GOT3 (cell line): ENCODE results near the gene RASGEF1C.
"Not testable (repeated sequence)": the region's sequence is repeated elsewhere in the genome, so short reads cannot be mapped to it uniquely, and the experiment has no call there.

Experiments used
- DNase-seq: peaks from one replicate; lab custom pipeline; 2025; ENCODE audit warnings: mixed read lengths; lab: John Stamatoyannopoulos, UW

Gene RASGEF1C

DNA sequence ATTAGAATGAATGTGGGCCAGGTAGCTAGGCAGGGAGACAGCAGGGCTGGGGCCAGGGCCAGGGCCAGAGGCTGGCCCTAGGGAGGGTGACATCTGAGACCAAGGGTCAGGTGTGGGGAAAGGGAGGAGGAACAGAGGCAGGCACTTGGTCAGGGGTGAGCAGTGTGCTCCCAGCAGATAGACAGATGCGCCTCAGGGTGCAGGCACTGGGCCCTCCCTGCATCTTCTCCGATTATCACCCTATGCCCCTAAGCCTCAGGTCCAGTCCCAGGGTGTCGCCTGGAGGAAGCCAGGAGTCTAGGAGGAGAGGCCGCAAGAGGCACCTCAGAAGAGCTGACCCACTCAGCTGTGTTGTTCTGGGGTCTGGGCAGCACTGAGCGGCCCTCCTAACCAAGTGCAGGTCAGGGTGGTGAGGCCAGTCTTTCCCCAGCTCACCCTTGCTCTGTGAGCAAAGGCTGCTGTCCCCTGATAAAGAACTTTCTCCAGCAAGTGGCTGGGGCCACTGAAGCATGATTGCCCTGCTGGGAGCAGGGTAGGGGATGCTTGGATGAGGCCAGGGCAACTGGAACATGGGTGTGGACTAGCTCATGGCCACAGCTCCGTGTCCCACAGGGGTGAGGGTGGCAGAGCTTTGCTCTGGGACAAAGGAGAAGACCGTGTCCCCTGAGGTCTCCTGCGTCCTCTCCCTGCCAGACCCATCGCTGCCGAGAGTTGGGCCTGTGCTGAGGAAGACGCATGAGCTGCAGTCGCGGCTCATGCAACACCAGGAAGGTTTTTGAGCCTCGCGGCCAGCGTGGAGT lies 2.1 kb upstream of the RASGEF1C start:
- no peak for DNase-seq

DNA sequence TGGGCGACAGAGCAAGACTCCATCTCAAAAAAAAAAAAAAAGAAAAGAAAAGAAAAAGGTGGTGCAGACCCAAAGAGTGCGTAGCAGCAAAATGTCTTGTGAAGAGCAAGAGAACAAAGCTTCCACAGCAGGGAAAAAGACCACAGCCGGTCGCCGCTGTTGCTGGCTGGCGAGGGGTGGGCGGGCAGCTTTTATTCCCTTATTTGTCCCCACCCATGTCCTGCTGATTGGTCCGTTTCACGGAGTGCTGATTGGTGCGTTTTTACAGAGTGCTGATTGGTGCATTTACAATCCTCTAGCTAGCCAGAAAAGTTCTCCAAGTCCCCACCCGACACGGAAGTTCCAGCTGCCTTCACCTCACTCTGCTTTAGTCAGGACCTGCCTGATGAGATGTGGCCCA lies 1.1 kb upstream of the RASGEF1C start:
- DNase-seq, result not testable (repeated sequence)

DNA sequence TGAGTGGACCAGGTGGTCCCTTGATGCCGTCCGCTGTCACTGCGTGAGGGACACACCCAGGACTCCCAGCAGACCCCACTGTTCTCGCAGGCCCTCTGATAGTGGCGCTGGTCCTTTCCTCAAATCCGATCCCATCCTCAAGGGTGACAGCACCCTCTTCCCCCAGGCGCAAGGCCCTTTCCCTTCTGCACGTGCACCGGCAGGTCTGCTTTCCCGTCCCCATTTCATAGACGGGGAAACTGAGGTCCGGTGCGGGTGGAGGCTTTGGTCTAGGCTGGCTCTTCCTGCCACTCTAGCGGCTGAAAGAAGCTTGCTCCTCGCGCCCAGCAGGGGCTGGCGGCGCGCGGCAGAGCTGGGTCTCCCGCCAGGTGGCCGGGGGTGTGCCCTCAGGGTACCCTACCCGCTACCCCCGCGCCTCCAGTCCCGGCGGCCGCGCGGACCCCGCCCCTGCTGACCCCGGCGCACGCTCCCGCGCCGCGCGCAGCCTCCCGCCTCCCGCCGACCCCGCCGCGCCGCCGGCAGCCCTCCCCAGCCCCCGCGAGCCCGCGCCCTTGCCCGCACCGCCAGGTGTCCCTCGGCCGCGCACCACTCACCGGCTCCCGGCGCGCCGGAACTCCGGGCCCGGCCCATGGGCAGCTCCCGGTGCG lies 453 bp downstream of the RASGEF1C start:
- no peak for DNase-seq

DNA sequence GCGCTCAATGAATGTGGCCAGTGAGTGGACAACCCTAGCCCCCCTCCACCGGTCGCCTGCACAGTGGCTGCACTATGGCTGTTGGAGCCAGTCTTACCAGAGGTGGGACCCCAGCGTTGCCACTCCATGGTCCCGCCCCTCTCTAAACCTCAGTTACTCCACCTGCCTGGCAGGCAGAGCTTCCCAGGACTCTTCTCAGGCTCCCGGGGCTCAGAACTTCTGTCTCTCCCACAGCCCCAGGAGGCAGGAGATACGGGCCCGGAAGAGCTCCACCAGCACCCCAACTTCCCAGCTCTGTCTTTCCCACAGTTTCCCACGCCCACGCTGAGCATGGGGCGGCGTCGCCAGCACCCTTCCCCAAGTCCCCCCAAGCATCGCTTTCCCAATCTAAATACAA lies 975 bp downstream of the RASGEF1C start:
- no peak for DNase-seq

DNA sequence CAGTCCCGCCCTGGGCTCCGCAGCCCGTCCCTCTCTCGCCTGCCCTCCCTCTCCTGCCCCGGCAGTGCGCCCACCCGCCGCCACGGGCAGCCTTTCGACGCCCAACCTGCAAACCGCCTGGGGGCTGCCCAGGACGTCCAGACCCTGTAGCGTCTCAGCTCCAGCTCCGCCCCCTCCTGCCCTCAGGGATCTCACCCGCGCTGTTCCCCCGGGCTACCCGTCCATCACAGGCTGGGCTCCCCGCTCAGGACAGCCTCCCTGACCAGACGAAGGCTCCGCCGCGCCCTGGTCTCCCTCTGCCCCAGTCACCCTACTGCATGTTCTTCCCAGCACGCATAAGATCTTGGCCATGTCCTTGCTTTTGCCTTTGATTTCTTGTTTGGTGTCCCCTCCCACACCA lies 1.4 kb downstream of the RASGEF1C start:
- DNase-seq, result no peak

DNA sequence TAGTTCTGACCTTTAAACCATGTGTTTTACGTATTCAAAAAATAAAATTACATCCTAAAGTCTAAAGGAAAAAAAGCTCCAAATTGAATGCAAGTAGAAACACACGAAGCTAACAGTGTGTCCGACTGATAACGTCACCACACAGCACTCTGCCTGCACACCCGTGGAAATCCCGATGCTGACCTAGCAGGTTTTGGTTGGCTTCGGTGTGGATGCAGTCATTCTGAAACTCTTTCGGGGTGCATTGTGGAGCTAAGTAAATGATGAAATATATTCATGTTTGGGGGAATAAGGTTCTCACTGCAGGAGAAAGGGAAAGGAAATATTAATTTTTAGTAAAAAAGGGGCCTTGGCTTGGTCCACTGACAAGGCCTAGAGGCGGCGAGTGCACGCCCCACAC lies 2.0 kb downstream of the RASGEF1C start:
- no peak for DNase-seq

DNA sequence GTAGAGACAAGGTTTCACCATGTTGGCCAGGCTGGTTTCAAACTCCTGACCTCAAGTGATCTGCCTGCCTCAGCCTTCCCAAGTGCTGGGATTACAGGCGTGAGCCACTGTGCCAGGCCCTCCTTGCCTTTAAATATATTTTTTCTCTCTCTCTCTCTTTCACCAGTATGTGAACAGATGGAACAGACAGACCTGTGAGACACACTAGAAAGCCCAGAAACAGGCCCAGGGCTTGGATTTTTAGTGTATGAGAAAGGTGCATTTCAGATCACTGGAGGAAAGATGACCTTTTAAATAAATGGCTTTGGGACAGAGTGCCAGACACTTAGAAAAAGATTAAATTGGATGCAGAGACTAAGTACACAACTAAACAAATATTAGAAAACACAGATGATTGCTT lies 3.1 kb downstream of the RASGEF1C start:
- no peak for DNase-seq

DNA sequence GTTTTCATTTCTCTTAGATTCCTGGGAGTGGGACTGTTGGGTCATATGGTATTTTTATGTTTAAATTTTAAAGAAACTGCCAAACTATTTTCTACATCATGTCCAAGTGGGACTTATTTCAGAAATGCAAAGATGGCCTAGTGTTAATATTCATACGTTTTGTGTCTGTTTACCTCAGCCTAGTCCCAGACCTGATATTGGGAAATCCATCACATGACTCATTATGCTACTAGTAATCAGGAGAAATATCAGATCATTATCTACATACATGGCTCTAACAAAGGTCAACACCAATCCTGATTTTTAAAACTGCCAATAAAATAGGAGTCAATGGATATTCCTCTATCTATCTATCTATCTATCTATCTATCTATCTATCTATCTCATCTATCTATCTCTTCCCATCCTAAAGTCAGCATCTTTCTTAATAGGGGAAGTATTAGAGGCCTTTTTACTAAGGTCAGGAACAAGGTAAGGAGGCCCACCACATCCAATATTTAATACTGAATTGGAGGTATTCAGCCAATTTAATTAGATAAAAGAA lies 4.7 kb downstream of the RASGEF1C start:
- no peak for DNase-seq

DNA sequence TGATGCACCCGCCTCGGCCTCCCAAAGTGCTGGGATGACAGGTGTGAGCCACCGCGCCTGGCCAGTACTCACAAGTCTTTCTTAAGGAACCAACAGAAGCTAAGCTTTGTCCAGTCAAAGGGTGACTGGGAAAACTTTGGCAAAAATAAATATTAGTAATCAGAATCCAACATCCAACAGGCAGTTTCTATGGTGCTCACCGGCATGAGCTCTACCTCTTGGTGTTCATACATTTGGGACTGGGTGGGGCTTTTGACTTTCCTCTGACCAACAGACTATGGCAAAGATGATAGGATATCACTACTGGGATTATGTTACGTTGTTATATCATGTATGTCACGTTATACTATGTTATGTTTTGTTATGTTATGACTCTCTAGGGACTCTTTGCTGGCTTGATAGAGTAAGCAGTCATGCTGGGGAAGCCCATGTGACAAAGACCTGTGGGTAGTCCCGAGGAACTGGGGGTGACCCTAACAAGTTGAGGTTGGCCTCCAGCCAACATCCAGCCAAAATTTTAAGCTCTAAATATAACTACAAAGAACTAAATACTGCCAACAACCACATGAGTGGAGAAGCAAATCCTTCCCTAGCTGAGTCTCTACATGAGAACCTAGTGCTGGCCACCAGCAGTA lies 6.0 kb downstream of the RASGEF1C start:
- DNase-seq, result no peak

DNA sequence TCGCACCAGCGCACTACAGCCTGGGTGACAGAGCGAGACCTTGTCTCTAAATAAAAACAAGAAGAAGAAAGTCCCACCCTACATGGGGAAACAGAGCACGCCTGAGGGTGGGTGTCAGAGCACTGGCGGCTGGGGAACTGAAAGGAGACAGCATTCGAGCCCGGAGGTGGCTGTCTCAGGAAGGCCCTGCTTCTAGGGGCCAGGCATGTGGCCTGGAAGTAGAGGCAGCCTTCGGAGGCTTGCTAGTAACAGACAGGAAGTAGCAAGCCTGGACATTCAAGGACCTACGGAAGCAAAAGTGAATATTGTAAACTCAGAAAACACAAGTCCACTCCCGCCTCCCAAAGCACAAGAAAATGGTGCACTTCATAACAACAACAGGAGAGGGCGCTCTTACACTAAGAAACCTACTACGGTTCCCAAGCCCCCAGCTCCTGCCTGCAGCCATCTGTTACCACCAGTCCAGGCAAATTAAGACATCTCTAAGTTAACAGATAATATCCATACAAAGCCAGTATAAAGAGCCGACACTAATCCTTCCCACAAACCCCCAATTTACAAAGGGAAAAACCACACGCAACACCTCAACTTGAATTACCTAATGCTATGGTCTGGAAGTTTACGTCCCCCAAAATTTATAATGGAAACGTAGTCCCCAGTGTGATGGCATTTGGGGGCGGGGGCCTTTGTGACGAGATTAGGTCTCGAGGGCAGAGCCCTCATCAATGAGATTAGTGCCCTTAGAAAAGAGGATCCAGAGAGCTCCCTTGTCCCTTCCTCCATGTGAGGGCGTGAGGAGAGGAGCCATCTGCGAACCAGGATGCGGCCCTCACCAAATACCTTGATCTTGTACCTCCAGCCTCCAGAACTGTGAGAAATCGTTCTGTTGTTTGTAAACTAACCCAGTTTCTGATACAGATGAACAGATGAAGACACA lies 7.7 kb downstream of the RASGEF1C start:
- DNase-seq, result no peak

DNA sequence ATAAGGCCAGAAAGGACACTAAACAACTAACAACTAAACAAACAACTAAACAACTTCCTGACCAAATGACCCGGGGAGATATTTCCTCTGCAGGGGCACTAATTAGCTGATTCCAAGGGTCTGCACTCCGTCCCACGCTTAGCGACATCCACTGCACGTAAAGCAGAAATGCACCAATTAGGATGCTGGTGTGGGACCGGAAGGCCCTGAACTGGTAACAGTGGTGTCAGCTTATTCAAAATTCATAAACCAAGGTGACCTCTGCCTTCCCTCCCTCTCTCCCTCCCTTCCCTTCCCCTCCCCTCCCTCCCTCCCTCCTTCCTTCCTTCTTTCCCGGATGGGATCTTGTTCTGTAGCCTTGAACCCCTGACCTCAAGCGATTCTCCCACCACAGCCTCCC lies 9.6 kb downstream of the RASGEF1C start:
- DNase-seq, result no peak

DNA sequence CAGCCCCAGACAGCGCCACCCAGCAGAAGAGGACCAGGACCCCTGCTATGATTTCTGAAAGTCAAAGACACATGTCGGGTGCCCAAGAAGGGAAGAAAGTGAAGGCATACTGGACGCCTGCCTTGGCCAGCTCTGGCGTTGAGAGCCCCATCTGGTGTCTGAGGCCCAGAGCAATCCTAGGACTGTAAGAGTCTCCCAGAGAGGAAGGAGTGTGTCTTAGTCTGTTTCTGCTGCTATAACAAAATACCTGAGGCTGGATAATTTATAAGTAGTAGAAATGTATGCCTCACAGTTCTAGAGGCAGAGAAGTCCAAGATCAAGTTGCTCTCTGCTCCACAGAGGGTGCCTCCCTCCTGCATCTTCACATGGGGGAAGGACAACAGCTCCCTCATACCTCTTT lies 10.8 kb downstream of the RASGEF1C start:
- no peak for DNase-seq

DNA sequence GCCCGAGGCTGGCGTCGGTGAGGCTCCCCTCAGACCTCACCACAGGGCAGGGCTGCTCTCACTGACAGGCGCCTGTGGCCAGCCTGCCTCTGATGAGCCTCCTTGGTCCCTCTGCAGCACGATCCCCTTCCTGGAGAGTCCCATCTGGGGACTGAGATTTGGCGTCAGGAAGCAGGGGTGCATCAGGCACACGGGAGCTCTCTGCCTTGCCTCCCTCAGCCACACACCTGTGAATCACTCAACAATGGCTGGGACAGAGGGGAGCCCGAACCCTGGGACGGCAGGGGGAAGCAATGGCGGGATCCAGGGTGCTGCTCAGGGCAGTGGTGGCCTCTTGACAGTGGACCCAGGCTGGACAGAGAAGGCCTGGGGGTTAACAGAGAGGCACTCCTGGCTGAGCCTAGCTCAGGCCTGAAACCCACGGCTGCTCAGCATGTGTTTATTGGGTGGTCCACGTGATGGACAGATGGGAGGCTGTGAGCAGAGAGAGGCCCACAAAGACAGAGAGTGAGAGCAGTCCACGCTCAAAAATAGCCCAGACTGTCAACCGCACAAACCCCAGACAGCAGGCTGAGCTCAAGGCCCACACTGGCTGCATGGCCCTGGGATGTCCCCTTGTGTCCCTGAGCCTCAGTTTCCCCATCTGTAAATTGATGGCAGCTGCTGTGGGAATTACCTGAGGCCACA lies 11.9 kb downstream of the RASGEF1C start:
- no peak for DNase-seq

DNA sequence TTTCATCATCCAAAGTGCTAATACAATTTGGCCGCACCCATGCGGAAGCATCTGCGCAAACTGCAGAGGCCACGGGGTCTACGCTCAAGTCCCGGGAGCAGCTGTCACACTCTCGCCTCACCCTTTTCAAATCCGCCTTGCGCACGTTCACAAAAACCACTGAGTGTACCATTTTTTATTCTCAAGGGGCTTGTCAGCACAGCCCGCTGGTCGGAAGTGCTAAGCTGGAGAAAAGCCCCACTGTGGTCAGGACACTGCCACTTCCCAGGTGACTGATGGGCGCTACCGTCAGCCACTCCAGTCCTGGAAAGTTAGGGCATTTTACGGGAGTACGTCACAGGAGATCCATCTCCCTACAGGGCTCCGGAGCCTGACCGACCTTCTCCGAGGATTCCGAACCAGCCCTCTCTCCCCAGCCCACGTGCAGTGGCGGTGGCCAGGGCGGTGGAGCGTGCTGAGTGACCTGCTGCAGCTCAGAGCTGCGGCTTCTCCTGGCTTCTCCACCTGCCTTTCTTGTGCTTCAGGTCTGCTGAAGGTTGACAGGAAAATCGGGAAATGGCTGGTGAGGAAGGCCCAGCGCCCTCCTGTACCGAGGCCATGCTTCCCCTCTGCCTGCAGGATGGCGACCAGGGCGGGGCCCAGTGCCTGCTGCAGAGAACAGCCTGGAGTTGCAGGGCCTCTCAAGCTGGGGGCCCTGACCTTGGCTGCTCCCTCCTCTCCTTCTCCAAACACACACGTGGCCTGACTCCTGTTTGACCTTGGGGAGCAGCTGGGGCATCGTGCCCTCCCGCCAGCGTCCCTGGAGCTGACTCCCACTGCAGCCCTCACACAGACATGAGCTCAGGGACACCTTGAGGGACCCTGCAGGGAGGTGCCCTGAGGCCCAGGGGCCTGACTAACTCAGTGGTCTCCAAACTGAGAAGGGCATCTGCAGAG lies 14.3 kb downstream of the RASGEF1C start:
- DNase-seq, result no peak

DNA sequence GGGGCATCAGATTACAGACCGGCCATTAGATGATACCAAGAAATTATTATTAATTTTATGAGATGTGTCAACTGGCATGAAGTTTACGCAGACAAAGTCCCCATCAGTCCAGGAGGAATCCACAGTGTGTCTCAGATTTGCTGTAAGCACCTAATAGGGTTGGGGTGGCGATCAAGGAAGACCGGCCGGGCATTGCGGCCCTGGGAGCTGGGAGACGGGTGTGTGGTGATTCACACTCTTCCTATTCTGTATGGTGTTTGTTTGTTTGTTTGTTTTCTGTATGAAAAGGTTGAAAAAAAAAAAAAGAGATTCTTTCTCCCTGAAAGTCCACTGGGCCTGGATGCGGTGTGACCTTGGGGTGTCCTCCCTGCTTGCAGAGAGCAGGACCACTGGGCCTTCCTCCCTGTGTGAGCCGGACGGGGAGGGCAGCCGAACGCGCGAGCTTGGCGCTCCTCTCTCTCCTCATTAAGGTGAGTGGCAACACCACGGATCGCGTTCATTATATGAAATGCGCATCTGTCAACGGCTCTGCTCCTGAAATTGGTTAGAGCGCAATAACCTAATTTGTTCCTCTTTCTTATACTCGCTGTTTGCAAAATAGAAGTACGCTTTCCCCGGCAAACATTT lies 15.1 kb downstream of the RASGEF1C start:
- DNase-seq, result no peak

DNA sequence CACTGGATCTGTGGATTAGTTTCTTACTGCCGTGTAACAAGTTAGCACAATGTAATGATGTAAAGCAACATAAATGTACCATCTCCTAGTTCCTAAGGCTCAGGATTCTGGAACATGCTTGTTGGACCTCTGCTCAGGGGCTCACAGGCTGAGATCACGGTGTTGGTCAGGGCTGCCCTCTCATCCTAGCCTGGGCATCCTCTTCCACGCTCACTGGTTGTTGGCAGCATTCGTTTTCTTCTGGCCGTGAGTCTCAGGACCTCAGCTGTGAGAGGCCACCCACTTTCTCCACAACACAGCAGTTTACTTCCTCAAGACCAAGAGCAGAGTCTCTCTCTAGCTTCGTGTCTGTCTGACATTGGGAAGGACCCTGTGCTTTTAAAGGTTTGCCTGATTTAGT lies 17.3 kb downstream of the RASGEF1C start:
- DNase-seq, result no peak

DNA sequence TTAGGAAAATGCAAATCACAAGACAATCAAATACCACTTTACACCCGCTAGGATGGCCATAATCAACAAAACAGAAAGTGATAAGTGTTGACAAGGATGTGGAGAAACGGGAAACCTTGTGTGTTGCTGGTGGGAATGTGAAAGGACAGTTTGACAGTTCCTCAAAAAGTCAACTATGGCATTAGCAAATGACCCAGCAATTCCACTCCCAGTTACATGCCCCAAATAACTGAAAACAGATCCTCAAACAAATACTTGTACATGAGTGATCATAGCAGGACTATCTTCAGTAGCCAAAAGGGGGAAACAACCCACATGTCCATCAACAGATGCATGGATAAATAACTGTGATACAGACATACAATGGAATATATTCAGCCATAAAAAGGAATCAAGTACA lies 21.2 kb downstream of the RASGEF1C start:
- no peak for DNase-seq

DNA sequence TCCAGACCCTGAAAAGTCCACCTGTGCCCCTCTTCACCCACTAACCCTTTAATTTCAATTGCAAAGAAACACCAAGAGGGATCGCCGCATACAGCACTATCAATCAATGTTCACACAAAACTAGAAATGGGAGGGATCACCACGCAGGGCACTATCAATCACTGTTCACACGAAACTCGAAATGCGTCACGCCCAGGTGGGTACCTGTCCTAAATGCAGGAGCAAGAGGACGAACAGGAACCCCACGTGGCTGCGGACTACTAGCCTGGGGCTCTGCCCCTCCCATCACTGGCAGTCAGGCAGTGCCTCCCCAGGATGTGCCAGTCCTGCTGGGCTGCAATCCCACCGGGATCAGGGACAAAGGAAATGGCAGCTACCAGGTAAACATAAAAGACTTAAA lies 28.2 kb downstream of the RASGEF1C start:
- no peak for DNase-seq

DNA sequence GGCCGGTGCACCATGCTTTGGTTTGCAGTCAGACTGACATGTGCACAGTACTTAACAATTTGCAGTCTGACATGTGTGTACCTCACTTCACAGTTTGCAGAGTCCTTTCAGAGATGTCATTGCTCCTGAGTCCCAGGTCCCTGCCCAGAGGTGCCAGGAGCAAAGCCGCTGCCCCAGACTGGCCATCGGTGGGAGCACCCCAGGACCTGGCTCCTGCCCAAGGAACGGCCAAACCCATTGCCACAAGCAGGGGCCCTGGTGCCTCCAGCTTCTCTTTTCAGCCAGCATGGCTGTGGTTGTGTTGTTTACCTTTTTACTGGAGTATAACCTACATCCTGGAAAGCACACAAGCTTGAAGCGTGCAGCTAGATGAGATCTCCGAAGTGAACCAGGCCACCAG lies 28.6 kb downstream of the RASGEF1C start:
- DNase-seq, result no peak
